GM19025 (cell line): Measurements from ENCODE around the gene SLC16A6.
A peak's percentile ranks its signal among the peaks of the same experiment; 100 is the strongest.
"Not testable (repeated sequence)": the region's sequence is repeated elsewhere in the genome, so short reads cannot be mapped to it uniquely, and the experiment has no call there.

Experiments
- ATAC-seq: cut with Tn5 transposase; IDR thresholded peaks from one replicate; pipeline ENCODE4 v1.9.1; 2021; ENCODE audit warnings: mild to moderate bottlenecking, low read depth, moderate library complexity; ENCODE audit not compliant: unreplicated experiment

SLC16A6 gene, protein sequence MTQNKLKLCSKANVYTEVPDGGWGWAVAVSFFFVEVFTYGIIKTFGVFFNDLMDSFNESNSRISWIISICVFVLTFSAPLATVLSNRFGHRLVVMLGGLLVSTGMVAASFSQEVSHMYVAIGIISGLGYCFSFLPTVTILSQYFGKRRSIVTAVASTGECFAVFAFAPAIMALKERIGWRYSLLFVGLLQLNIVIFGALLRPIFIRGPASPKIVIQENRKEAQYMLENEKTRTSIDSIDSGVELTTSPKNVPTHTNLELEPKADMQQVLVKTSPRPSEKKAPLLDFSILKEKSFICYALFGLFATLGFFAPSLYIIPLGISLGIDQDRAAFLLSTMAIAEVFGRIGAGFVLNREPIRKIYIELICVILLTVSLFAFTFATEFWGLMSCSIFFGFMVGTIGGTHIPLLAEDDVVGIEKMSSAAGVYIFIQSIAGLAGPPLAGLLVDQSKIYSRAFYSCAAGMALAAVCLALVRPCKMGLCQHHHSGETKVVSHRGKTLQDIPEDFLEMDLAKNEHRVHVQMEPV

GRCh38 chr17:68290955-68291835 is at the start of gene SLC16A6, which contains the start of gene ARSG:
SLC16A6 (minus strand) TSS chr17:68291127; CDS start chr17:68278320, 12,807 bp downstream.
ARSG (plus strand) TSS chr17:68291495; CDS start chr17:68307494, 15,999 bp downstream.
- peak; percentile 50 for ATAC-seq

- no peak for ATAC-seq
Observed at GRCh38 chr17:68334393-68334792, 43.5 kb upstream of the SLC16A6 start.

DNA sequence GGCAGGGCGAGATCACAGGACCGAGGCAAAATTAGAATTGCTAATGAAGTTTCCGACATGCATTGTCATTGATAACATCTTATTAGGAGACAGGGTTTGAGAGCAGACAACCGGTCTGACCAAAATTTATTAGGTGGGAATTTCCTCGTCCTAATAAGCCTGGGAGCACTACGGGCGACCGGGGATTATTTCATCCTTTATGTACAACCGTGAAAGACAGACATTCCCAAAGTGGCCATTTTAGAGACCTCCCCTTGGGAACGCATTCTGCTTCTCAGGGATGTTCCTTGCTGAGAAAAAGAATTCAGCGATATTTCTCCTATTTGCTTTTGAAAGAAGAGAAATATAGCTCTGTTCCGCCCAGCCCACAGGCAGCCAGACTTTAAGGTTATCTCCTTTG is 41.0 kb upstream of the SLC16A6 start:
- not testable (repeated sequence) for ATAC-seq

- ATAC-seq = no peak
Observed at GRCh38 chr17:68329331-68329730, 38.4 kb upstream of the SLC16A6 start.

- ATAC-seq = no peak
Observed at GRCh38 chr17:68328676-68329075, 37.7 kb upstream of the SLC16A6 start.

DNA sequence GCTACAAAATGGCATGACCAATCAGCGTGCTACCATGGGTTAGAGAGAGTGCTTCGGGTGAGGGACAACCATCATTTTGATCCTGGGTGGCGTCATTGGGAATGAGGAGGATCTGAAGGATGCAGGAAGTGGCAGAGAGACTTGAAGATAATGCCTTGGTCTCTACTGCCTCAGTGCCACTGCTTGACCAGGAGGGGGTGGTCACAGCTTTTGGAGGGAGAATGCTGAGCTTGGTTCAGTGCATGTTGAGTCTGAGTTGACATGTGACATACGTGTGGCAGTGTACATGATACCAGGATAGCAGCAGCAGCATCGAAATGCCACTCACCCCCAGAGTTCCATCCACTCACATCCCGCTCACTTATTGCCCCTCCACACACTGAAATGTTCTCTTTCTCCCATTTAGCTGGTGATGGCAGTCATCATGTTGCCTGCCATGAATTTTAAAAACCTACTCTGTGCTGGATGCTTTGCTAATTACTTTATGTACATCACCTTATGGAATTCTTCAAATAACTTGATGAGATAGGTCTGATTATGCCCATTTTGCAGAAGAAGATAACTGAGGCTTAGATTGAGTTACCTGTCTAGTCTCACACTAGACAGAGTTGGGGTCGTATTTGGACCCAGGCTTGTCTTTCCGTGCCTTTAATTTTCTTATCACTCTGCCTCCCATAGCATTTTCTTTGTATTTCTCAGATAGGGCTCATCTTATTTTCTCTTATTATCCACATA is 37.1 kb upstream of the SLC16A6 start:
- ATAC-seq = no peak

- no peak for ATAC-seq
Observed at GRCh38 chr17:68326681-68327080, 35.8 kb upstream of the SLC16A6 start.

- ATAC-seq = no peak
Observed at GRCh38 chr17:68325961-68326360, 35.0 kb upstream of the SLC16A6 start.

GRCh38 chr17:68324654-68325336 is 33.9 kb upstream of the SLC16A6 start:
- ATAC-seq = no peak

DNA sequence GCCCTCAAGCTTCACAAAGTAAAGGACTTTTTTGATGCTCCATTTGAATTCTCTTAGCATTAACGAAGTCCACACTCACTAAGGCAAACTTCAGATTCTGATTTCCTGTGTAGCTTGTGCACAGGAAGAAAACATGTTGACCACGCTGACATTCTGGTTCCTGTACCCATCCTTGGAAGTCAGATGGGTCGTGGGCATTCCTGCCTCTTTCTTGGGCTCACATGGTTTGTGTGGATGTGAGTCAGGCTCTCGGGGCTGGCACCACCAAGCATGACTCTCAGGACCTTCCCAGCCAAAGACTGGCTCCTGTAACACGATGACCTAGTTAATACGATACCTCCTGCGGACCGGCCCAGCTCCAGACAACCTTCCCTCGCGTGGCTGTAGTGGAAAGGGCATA is 33.2 kb upstream of the SLC16A6 start:
- ATAC-seq = no peak

DNA sequence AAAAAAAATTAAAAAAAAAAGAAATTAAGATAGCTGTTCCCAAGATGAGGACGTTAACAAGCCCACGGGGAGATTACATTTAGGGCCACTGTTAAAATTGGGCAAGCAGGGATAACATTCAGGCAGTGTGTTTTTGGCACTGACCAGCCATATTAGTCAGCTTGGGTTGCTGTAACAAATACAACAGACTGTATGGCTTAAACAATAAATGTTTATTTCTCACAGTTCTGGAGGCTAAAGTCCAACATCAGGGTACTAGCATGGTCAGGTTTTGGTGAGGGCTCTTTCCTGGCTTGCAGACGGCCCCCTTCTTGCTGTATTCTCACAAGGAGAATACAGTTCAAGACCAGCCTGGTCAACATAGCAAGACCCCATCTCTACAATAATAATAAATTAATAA is 31.7 kb upstream of the SLC16A6 start:
- ATAC-seq = no peak

DNA sequence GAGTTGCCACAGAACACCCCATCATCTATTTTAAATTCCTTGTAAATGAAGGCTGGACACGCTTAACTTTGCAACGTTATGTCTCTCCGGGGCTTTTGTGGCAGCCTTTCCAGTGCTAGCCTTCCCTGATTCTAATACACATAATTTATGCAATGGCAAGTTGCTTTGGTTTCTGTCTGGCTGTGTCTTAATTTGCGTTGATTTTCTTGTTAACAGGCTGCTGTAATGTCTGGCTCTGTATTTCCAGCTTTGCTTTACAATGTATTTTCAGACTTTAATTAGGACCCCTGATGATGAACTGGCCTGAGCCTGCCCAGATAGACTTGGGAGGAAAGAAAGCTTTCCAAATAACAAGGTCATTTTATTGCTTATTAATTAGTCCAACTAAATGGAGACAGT is 30.6 kb upstream of the SLC16A6 start:
- ATAC-seq = no peak

DNA sequence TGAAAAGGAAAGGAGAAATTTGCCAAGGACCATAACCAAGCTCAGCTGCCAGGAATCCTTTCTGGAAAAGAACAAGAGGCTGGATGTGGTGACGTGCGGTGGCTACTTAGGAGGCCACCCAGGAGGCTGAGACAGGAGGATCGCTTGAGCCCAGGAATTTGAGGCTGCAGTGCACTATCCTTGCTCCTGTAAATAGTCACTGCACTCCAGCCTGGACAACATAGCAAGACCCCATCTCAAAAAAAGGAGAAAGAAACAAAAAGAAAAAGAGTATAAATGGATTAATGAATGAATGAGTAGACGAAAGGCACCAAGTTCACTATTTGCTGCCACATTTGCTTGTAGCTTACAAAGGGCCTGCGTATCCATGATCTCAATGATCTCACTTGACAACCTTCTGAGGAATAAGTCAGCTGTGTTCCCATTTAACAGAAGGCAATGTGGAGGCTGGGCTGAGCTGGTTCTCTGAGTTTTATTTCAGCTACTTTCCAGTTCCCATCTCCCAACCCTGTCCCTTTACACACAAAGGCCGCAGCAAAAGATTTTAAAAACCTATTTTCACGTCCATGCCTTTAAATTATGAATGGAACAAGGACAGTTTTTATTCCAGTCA is 30.1 kb upstream of the SLC16A6 start:
- no peak for ATAC-seq

GRCh38 chr17:68320311-68320865 is 29.5 kb upstream of the SLC16A6 start:
- no peak for ATAC-seq

DNA sequence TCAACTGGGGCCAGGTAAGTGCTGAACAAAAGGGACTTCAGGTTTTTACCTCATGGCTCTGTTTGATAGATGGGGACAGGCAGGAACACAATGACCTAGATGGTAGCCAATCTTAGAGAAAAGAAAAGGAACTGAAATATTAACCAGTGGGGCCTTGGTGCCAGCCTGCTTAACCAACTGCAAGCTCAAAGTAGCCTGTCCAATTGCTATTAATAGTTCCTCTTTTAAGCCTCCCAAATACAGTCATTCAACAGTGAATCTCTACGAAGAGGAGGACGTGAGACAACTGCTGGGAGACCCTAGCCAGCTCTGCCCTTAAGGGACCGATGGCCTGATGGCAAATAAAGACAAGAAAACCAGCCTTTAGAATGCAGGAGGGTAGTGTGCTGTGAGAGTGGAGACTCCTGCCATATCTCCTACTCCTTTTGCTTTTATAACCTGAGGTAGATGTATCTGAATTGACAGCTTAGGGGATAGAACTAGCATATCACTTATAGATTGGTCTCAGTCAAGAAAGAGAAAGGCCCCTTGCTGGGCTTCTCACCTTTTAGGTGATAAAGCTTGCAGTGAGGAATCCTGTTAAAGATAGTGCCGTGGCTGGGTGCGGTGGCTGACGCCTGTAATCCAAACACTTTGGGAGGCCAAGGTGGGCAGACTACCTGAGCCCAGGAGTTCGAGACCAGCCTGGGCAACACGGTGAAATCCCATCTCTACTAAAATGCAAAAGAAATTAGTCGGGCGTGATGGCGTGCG is 28.7 kb upstream of the SLC16A6 start:
- no peak for ATAC-seq

- ATAC-seq = no peak
Observed at GRCh38 chr17:68318103-68318991, 27.4 kb upstream of the SLC16A6 start.

DNA sequence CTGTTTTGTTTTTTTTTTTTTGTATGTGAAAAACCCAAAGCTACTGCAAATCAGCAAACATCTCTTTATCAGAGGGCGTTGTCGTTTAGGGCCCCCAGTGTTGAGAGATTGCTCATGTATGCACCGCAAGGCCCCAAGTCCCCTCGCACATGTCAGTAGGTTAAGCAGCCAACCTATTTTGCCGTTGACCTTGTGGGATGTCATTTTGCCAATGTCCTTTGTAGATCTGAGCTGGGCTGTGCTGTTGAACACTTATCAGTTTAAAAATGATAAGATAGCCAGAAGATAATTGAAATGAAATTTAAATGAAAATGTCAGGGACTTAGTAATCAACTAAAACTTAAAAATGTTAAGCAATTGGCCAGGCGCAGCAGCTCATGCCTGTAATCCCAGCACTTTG is 26.5 kb upstream of the SLC16A6 start:
- no peak for ATAC-seq

DNA sequence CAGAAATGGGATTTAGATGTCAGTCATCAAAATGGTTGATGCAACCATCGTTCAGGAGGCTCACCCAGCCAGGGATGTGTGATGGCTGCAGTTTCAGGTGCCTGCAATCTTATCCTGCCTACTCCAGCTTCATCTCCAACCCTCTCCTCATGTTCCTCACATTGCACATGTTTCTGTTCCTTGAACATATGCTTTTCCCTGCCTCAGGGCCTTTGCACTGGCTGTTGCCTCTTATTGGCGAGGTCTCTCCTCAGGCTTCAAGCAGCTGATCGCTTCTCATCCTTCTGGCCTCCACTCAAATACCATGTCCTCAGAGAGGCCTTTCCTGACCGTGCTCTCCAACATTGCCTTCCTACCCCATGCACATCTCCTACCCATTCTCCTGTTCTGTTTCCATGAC is 25.0 kb upstream of the SLC16A6 start:
- ATAC-seq = no peak
